K562 (cell line): Measurements from ENCODE around the gene PCDHGA4. TPM values are rescaled to one million over a fixed set of nuclear protein-coding genes. Genes with fewer than 3 reads are reported as not detected.

ENCODE experiments used
- CBX3 ChIP-seq, 2 experiments: IDR thresholded peaks; 1 replicate in 1 of 2; 2 replicates in 1 of 2; pipeline ENCODE4 v1.6.1; 2012; ENCODE audit warnings: inconsistent platforms in 2 of 2, low read length in 2 of 2, borderline replicate concordance in 1 of 2, control low read depth in 1 of 2
- DPF2 ChIP-seq: fragments of 450-650 bp; IDR thresholded peaks from 2 replicates; pipeline ENCODE4 v1.6.1; 2016
- E2F6 ChIP-seq, 2 experiments: IDR thresholded peaks; 2 replicates each; pipeline ENCODE4 v1.6.1; 2011; ENCODE audit warnings: borderline replicate concordance in 1 of 2, control low read depth in 1 of 2, low read depth in 1 of 2, low read length in 1 of 2, mild to moderate bottlenecking in 1 of 2, mixed read lengths in 1 of 2, moderate library complexity in 1 of 2; ENCODE audit not compliant: insufficient read depth in 1 of 2, insufficient read length in 1 of 2, poor library complexity in 1 of 2, severe bottlenecking in 1 of 2; ENCODE audit errors: extremely low read depth in 1 of 2
- L3MBTL2 ChIP-seq: fragments of 450-650 bp; IDR thresholded peaks from 2 replicates; pipeline ENCODE4 v1.6.1; 2016; ENCODE audit warnings: mild to moderate bottlenecking, moderate library complexity
- NRF1 ChIP-seq, 2 experiments: fragments of 450-650 bp; IDR thresholded peaks in 1 of 2; conservative IDR thresholded peaks in 1 of 2; 2 replicates each; pipeline ENCODE4 v1.6.1; 2014; ENCODE audit warnings: mild to moderate bottlenecking in 2 of 2
- YY1 ChIP-seq, 3 experiments: IDR thresholded peaks; 2 replicates each; pipeline ENCODE4 v1.6.1; 2011; ENCODE audit warnings: low read length in 2 of 3, mild to moderate bottlenecking in 2 of 3, moderate library complexity in 2 of 3, borderline replicate concordance in 1 of 3, control low read depth in 1 of 3, low read depth in 1 of 3; ENCODE audit not compliant: insufficient read depth in 3 of 3, insufficient replicate concordance in 2 of 3, control insufficient read depth in 1 of 3, insufficient read length in 1 of 3; ENCODE audit errors: extremely low read depth in 1 of 3
- ZNF140 ChIP-seq: fragments of 250-450 bp; sonication (Bioruptor Pico); IDR thresholded peaks from 2 replicates; pipeline ENCODE4 v1.8.0; 2021; ENCODE audit warnings: moderate library complexity, mild to moderate bottlenecking, inconsistent platforms
- polyA plus RNA-seq, 8 experiments: library from polyadenylated mRNA; depleted of rRNA in 4 of 8; stranded (reverse) in 5 of 8; unstranded in 3 of 8; fragments of >200 nt; fragmentation: Nextera tagmentation in 2 of 8; fragmentation: Illumina TruSeq in 1 of 8; extraction: Ambion mirVana in 2 of 8; extraction: Trizol in 1 of 8; gene quantifications; 2 replicates each; pipeline versions ENCODE4 v1.2.1 to v1.2.3, GENCODE V29; 2011 to 2014; ENCODE audit warnings: inconsistent platforms in 1 of 8, missing spikeins in 1 of 8
- total RNA-seq, 7 experiments: library from RNA; depleted of rRNA in 6 of 7; stranded (reverse); fragments of >200 nt in 6 of 7; fragmentation: Illumina TruSeq in 2 of 7; extraction: Trizol in 2 of 7; gene quantifications; 2 replicates each; pipeline versions ENCODE4 v1.2.1 to v1.2.3, GENCODE V29; 2011 to 2021; ENCODE audit warnings: low replicate concordance in 1 of 7

PCDHGA4 gene
- total and polyA plus RNA-seq, 9 of the 15 experiments (the other 6 are each of a cell fraction or from before 2014, with no cell fraction given) = 0.12 to 0.40 (median 0.36) TPM; not detected in 2

GRCh38 chr5:141392429-141393198 is 37.8 kb downstream of the PCDHGA4 start, which contains the start of gene PCDHGA8 (continued):
- TF ChIP-seq CBX3 (IDR thresholded peaks at IDR 0.05; ENCODE audit: borderline replicate concordance in 1 of 2, low read length in 2 of 2) (peak in 1 of 2 experiments; percentile 68; a peak in 1 of 3 replicates), E2F6 (IDR thresholded peaks at IDR 0.05; ENCODE audit: borderline replicate concordance in 1 of 2, extremely low read depth in 1 of 2, insufficient read depth in 1 of 2, insufficient read length in 1 of 2, low read depth in 1 of 2, low read length in 1 of 2, poor library complexity in 1 of 2, severe bottlenecking in 1 of 2) (peak in 1 of 2 experiments; percentile 78), L3MBTL2 (peak; percentile 93), DPF2 (no peak), ZNF140 (CRISPR knock-in tag) (no peak), YY1 (IDR thresholded peaks at IDR 0.05; ENCODE audit: borderline replicate concordance in 1 of 3, control insufficient read depth in 1 of 3, extremely low read depth in 1 of 3, insufficient read depth in 3 of 3, insufficient read length in 1 of 3, insufficient replicate concordance in 2 of 3, low read depth in 1 of 3, low read length in 2 of 3) (peak in 1 of 3 experiments; percentile 56), NRF1 (conservative IDR thresholded peaks at IDR 0.05 in 1 of 2, IDR thresholded peaks at IDR 0.05 in 1 of 2) (0 out of 4 replicates have a peak, but pooled peaks of 1 of the 2 experiments have one; percentile 17)
- TF ChIP-seq, all 486 proteins: peak for 9
